Activated naive CD4-positive, alpha-beta T cell treated with anti-CD3 and anti-CD28 coated beads, Interleukin-2, amount 50 U/mL, for 72 hours (primary cell): Measurements from ENCODE around the gene SLC3A2. TPM values are rescaled to one million over a fixed set of nuclear protein-coding genes. Genes with fewer than 3 reads are reported as not detected.
"Not testable (repeated sequence)": the region's sequence is repeated elsewhere in the genome, so short reads cannot be mapped to it uniquely, and the experiment has no call there.

Source experiments
- ATAC-seq, 2 donors: fragments of 150-1000 bp; cut with Tn5 transposase; 2 replicates each; pipeline ENCODE4 v1.10.0; 2021; ENCODE audit warnings: mild to moderate bottlenecking in 2 of 2, moderate library complexity in 2 of 2
- DNase-seq, 2 donors: peaks; one replicate each; pipeline ENCODE4 v3.0.0; 2021 to 2022; ENCODE audit warnings: low spot score in 2 of 2
- H3K27ac Mint-ChIP-seq, 2 donors: one replicate each; pipeline ENCODE4 v1.8.0; 2022; ENCODE audit warnings: mild to moderate bottlenecking in 2 of 2, mixed read lengths in 2 of 2
- H3K36me3 Mint-ChIP-seq, 2 donors: one replicate each; pipeline ENCODE4 v1.8.0; 2022; ENCODE audit warnings: mixed read lengths in 2 of 2
- H3K9me3 Mint-ChIP-seq, 2 donors: one replicate each; pipeline ENCODE4 v1.8.0; 2022; ENCODE audit warnings: mixed read lengths in 2 of 2
- total RNA-seq, 2 donors: library from RNA; stranded (reverse); gene quantifications; one replicate each; pipeline ENCODE4 v1.2.3, GENCODE V29; 2022

SLC3A2 gene
- 100 to 1,000 TPM; 295 to 308 TPM for total RNA-seq

- DNase-seq (peak; percentile 84 to 88), ATAC-seq (peak; percentile 79 to 82)
- Mint-ChIP-seq H3K36me3 (peaks cover 62 to 76% of the 10 kb centered on the region in 2 donors), H3K27ac (peak within 1 kb of the TSS; percentile 92 to 100), H3K9me3 (no peaks in the 10 kb centered on the region)
Measured at GRCh38 chr11:62880803-62881578, at the start of gene SLC3A2. Gene SLC3A2, plus strand, starts transcription at chr11:62880896. Its CDS starts 128 bp downstream, at chr11:62881024.

- ATAC-seq (no peak), DNase-seq (no peak)
- peaks cover 4 to 11% of the 10 kb centered on the region in 2 donors for H3K36me3 Mint-ChIP-seq
- no peaks in the 10 kb centered on the region for H3K9me3 Mint-ChIP-seq
- peak overlapping the region; percentile 95 to 100 for H3K27ac Mint-ChIP-seq
Measured at GRCh38 chr11:62830904-62831519, 49.7 kb upstream of the SLC3A2 start.

- DNase-seq (peak; percentile 99), ATAC-seq (peak; percentile 91 to 92)
- Mint-ChIP-seq H3K36me3 (peaks cover 4 to 11% of the 10 kb centered on the region in 2 donors), H3K27ac (peak within 1 kb of the TSS; percentile 95 to 100), H3K9me3 (no peaks in the 10 kb centered on the region)
Measured at GRCh38 chr11:62831520-62832335, 49.0 kb upstream of the SLC3A2 start, which contains the start of gene STX5. Gene STX5, minus strand, starts transcription at chr11:62832051. Its CDS starts 808 bp downstream, at chr11:62831243.

- DNase-seq (peak in 1 of 2 donors; percentile 20), ATAC-seq (peak; percentile 0 to 1)
- Mint-ChIP-seq H3K27ac (peak within 1 kb of the TSS; percentile 95 to 100), H3K9me3 (no peaks in the 10 kb centered on the region), H3K36me3 (peaks cover 8 to 15% of the 10 kb centered on the region in 2 donors)
Measured at GRCh38 chr11:62832336-62833234, 48.1 kb upstream of the SLC3A2 start, which contains the start of gene TEX54. Gene TEX54, minus strand, starts transcription at chr11:62832841.

- H3K36me3 Mint-ChIP-seq, result peaks cover 22 to 31% of the 10 kb centered on the region in 2 donors
- DNase-seq (no peak), ATAC-seq (no peak)
- no peak overlapping the region for H3K27ac Mint-ChIP-seq
- no peaks in the 10 kb centered on the region for H3K9me3 Mint-ChIP-seq
Measured at GRCh38 chr11:62835336-62835735, 45.4 kb upstream of the SLC3A2 start.

DNA sequence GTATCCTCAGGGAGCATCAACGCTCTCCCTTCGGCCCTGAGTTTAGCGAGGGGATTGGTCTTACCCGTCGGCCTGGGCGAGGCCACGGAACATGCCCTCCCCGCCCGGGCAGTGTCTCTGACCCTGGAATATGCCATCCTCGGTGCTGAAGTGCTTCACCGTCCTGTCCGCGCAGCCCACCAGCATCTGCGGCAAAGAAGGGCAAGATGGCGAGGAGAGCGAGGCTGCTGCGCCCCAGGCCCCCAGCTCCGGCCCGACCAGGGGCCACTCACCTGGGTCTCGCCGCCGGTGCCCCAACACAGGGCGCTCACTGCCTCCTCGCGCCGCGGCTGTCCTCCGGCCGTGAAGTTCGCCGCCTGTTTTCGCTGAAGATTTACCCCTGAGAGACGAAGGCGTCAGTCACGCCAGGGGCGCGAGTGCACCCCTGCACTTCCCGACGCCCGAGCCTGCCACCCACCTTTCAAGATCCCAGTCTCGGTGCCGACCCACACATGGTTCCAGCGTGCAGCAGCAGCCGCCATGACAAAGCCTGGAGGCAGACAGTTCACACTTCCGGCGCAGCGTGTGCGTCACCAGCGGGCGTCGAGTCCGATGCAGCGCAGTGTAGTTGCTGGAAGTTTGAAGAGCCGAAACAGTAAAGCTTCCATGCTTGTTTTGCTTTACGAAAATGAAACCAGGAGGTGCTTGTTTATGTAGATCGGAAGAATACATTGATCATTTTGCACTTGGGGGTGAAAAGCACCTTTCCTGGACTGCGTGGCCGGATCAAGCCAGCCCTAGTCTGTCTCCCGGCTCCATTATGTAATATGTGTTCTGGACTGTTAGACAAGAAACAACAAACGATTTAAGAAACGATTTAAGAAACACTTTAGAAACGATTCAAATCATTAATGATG lies 41.4 kb upstream of the SLC3A2 start, which contains the start of gene WDR74:
WDR74 (minus strand) TSS at position 541 of the 896 bp plus-strand sequence; CDS start at position 521, 20 bp downstream.
- Mint-ChIP-seq H3K9me3 (no peaks in the 10 kb centered on the region), H3K27ac (peak within 1 kb of the TSS in 1 of 2 donors; percentile 87), H3K36me3 (peaks cover 18 to 19% of the 10 kb centered on the region in 2 donors)
- peak; percentile 45 to 50 for ATAC-seq
- DNase-seq, result peak; percentile 81 to 90

- not testable (repeated sequence) for H3K9me3 Mint-ChIP-seq, H3K27ac Mint-ChIP-seq
- DNase-seq, result peak; percentile 75 to 92
- ATAC-seq, result peak; percentile 39 to 40
- peaks cover 18 to 19% of the 10 kb centered on the region in 2 donors for H3K36me3 Mint-ChIP-seq
Measured at GRCh38 chr11:62840721-62841360, 39.9 kb upstream of the SLC3A2 start.

DNA sequence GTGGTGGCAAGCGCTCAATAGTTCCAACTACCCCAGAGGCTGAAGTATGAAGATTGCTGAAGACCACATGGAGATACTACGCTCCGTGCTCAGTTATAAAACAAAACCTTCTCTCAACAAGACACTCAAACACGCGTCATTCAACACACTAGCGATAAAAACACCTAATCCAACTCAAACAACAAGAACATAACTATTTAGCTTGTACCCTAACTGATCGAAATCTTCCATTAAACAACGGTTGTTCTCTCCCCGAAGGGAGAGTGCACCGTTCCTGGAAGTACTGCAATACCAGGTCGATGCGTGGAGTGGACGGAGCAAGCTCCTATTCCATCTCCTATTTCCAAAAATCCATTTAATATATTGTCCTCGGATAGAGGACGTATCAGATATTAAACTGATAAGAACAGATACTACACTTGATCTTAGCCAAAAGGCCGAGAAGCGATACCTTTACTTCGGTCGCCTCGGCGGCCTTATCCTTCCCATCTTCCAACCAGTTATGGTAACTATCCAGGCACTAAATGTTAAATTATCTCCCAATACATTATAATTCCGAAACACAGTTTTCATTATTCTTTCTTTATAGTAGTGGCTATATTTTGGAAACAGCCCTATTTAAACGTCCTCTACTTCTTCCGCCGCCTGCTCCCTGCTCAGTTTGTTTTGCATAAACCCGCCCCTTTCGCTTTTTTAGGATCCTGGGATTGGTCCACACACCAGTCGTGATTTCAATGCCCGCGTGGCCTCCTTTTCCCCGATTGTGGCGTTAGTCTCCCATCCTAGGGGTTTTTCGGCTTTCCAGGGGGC lies 39.1 kb upstream of the SLC3A2 start:
- Mint-ChIP-seq H3K36me3 (peaks cover 18 to 19% of the 10 kb centered on the region in 2 donors), H3K27ac (no peak overlapping the region), H3K9me3 (no peaks in the 10 kb centered on the region)
- peak; percentile 86 to 87 for DNase-seq
- peak; percentile 76 to 78 for ATAC-seq

DNA sequence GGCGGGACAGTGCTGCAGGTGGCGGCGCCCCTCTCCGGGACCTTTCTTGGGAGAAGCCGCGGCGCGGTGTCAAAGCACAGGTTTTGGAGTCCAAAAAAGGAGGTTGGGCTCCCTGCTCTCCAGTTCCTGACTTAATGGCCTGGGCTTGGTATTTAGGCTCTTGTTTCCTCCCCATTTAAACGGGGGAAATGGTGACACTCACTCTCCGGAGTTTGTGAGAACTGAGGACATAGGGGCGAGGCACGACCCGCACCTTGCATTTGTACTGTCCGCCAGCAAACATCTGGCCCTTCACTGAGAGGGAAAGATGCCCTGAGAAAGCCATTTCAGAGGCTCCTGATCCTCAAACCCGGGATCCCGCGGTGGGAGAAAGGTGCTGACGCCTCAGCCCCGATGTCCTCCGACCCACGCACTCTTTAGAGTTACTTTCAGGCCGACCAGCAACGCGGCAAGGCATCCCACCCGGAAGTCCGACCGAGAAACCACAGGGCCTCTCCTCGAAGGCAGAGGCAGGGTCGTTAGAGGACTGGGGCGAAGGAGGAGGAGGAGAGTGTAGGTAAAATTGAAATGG lies 38.4 kb upstream of the SLC3A2 start:
- ATAC-seq, result no peak
- Mint-ChIP-seq H3K27ac (no peak overlapping the region), H3K9me3 (no peaks in the 10 kb centered on the region)

DNA sequence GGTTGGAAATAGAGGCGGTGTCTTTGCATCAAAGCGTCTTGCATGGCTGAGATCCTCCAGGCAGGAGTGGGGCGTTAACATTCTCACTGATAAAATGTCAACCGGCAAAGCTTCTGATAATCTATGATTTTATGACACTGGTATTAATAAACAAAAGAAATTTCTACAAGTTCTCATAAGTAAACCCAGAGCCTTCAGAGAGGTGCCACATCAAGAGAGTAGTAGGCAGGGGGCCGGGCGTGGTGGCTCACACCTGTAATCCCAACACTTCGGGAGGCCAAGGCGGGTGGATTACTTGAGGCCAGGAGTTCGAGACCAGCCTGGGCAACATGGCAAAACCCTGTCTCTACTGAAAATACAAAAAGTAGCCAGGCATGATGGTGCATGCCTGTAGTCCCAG lies 37.8 kb upstream of the SLC3A2 start:
- H3K36me3 Mint-ChIP-seq, result peaks cover 12% of the 10 kb centered on the region in 2 donors
- not testable (repeated sequence) for ATAC-seq, H3K27ac Mint-ChIP-seq, DNase-seq, H3K9me3 Mint-ChIP-seq

More for the DNA sequence above, 38.4 kb upstream of the SLC3A2 start:
- peak; percentile 46 to 75 for DNase-seq
- peaks cover 18 to 19% of the 10 kb centered on the region in 2 donors for H3K36me3 Mint-ChIP-seq

DNA sequence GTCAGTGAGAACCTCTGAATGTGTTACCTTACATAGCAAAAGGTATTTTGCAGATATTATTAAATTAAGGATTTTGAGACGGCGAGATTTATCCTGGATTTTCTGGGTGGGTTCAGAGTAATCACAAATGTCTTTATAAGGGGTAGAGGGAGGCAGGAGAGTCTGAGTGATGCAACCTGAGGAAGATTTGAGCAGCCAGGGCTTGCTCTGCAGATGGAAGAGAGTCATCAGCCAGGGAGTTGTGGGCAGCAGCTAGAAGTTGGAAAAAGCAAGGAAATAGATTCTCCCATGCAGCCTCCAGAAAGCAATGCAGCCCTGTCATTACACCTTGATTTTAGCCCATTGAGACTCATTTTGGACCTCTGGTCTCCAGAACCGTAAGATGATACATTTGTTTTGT lies 37.2 kb upstream of the SLC3A2 start:
- no peak overlapping the region for H3K27ac Mint-ChIP-seq

GRCh38 chr11:62844154-62844553 lies 36.5 kb upstream of the SLC3A2 start:
- H3K36me3 Mint-ChIP-seq, result peaks cover 6 to 7% of the 10 kb centered on the region in 2 donors
- H3K27ac Mint-ChIP-seq, result no peak overlapping the region
- no peaks in the 10 kb centered on the region for H3K9me3 Mint-ChIP-seq
- ATAC-seq (no peak), DNase-seq (no peak)

More for the DNA sequence above, 37.2 kb upstream of the SLC3A2 start:
- no peak for ATAC-seq
- DNase-seq, result no peak
- Mint-ChIP-seq H3K36me3 (peaks cover 12% of the 10 kb centered on the region in 2 donors), H3K9me3 (no peaks in the 10 kb centered on the region)

DNA sequence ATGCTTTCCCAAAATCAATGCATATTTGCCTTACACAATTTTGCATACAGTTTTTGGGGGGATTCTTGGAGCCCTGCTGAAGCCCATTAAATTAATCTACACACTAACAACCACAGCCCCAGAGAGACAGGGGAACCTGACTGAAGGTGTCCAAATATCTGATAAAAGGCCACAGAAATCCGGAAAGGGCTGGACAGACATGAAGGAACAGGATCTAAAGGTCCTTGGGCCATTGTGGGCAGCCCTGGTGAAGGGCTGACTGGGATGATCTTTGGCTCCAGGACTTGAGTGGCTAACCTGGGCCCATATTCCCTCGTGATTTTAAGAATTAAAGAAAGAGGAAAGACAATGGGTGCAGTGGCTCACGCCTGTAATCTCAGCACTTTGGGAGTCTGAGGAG lies 34.5 kb upstream of the SLC3A2 start:
- Mint-ChIP-seq H3K9me3 (no peaks in the 10 kb centered on the region), H3K27ac (no peak overlapping the region), H3K36me3 (no peaks in the 10 kb centered on the region)
- no peak for DNase-seq
- ATAC-seq, result no peak
